WTC11 (cell line): Measurements from ENCODE around the gene FBXO36. TPM values are rescaled to one million over a fixed set of nuclear protein-coding genes. Genes with fewer than 3 reads are reported as not detected.

Experiments used
- ATAC-seq: fragments of 200-7000 bp; cut with Tn5 transposase; 2 replicates; pipeline ENCODE4 v1.10.0; 2021; ENCODE audit warnings: mild to moderate bottlenecking, moderate library complexity
- CTCF ChIA-PET: fragments of 300-600 bp; sonication (Branson Sonifier 250); formaldehyde crosslinking; loops from one replicate; lab custom pipeline; 2021; ENCODE audit warnings: antibody characterized with exemption; lab: Charles Lee
- POLR2A ChIA-PET: fragments of 350-600 bp; sonication (Branson Sonifier 250); formaldehyde crosslinking; loops from one replicate; lab custom pipeline; 2021; ENCODE audit warnings: antibody characterized with exemption; lab: Charles Lee
- DNase-seq: peaks from one replicate; pipeline ENCODE4 v3.0.0; 2021; ENCODE audit warnings: low spot score
- H3K27ac Mint-ChIP-seq: 2 replicates; pipeline ENCODE4 v1.8.0; 2021; ENCODE audit warnings: mixed read lengths
- H3K27me3 Mint-ChIP-seq: 2 replicates; pipeline ENCODE4 v1.8.0; 2021; ENCODE audit warnings: low read depth, mild to moderate bottlenecking, moderate library complexity, mixed read lengths
- H3K36me3 Mint-ChIP-seq: 2 replicates; pipeline ENCODE4 v1.8.0; 2021; ENCODE audit warnings: mixed read lengths
- H3K4me1 Mint-ChIP-seq: 2 replicates; pipeline ENCODE4 v1.8.0; 2022; ENCODE audit warnings: mixed read lengths
- H3K4me3 Mint-ChIP-seq: 2 replicates; pipeline ENCODE4 v1.8.0; 2021; ENCODE audit warnings: mild to moderate bottlenecking, moderate library complexity, mixed read lengths
- H3K9me3 Mint-ChIP-seq: 2 replicates; pipeline ENCODE4 v1.8.0; 2021; ENCODE audit warnings: mixed read lengths
- ELF4 ChIP-seq: sonication (generic); formaldehyde crosslinking; IDR thresholded peaks from 2 replicates; pipeline ENCODE4 v1.8.1; 2022; ENCODE audit warnings: low read depth, mild to moderate bottlenecking, moderate library complexity, missing genetic modification reagents
- EMX1 ChIP-seq: fragments of 250-450 bp; sonication (Bioruptor Pico); IDR thresholded peaks from 2 replicates; pipeline ENCODE4 v1.8.0; 2021; ENCODE audit warnings: mild to moderate bottlenecking
- FOXJ3 ChIP-seq: sonication (generic); formaldehyde crosslinking; IDR thresholded peaks from 2 replicates; pipeline ENCODE4 v1.9.0; 2021; ENCODE audit warnings: missing genetic modification reagents, mild to moderate bottlenecking, borderline replicate concordance
- NFE2L1 ChIP-seq: sonication (generic); formaldehyde crosslinking; IDR thresholded peaks from 2 replicates; pipeline ENCODE4 v1.8.1; 2023; ENCODE audit warnings: missing genetic modification reagents
- NR2C2 ChIP-seq: sonication (generic); formaldehyde crosslinking; IDR thresholded peaks from 2 replicates; pipeline ENCODE4 v1.8.0; 2022; ENCODE audit warnings: mild to moderate bottlenecking, missing genetic modification reagents
- OVOL2 ChIP-seq: fragments of 250-450 bp; sonication (Bioruptor Pico); IDR thresholded peaks from 2 replicates; pipeline ENCODE4 v1.9.0; 2021; ENCODE audit warnings: mild to moderate bottlenecking, borderline replicate concordance
- SP1 ChIP-seq: sonication (generic); formaldehyde crosslinking; conservative IDR thresholded peaks from 2 replicates; pipeline ENCODE4 v1.8.1; 2022; ENCODE audit warnings: missing genetic modification reagents
- TEAD4 ChIP-seq: sonication (generic); formaldehyde crosslinking; IDR thresholded peaks from 2 replicates; pipeline ENCODE4 v1.8.0; 2022; ENCODE audit warnings: mild to moderate bottlenecking, missing genetic modification reagents
- ZNF416 ChIP-seq: fragments of 250-450 bp; sonication (Bioruptor Pico); IDR thresholded peaks from 2 replicates; pipeline ENCODE4 v1.9.0; 2021; ENCODE audit warnings: mild to moderate bottlenecking, inconsistent platforms
- total RNA-seq: library from RNA; stranded (reverse); gene quantifications from 3 replicates; pipeline ENCODE4 v1.2.3, GENCODE V29; 2021
- TF ChIP-seq, protein P1 (sequence below): fragments of 250-450 bp; sonication (Bioruptor Pico); IDR thresholded peaks from 2 replicates; pipeline ENCODE4 v2.1.2; 2022; ENCODE audit warnings: mild to moderate bottlenecking, moderate library complexity
- TF ChIP-seq, protein P2 (sequence below): sonication (generic); formaldehyde crosslinking; IDR thresholded peaks from 2 replicates; pipeline ENCODE4 v1.8.1; 2023; ENCODE audit warnings: mild to moderate bottlenecking, missing genetic modification reagents
- TF ChIP-seq, protein P3 (sequence below): sonication (generic); formaldehyde crosslinking; IDR thresholded peaks from 2 replicates; pipeline ENCODE4 v1.8.1; 2023; ENCODE audit warnings: mild to moderate bottlenecking, missing genetic modification reagents, borderline replicate concordance
- TF ChIP-seq, protein P4 (sequence below): sonication (generic); formaldehyde crosslinking; conservative IDR thresholded peaks from 2 replicates; pipeline ENCODE4 v1.8.1; 2023; ENCODE audit warnings: mild to moderate bottlenecking, low read depth, missing genetic modification reagents, moderate library complexity
- TF ChIP-seq, protein P5 (sequence below): sonication (generic); formaldehyde crosslinking; IDR thresholded peaks from 2 replicates; pipeline ENCODE4 v1.8.1; 2022; ENCODE audit warnings: missing genetic modification reagents, borderline replicate concordance
- TF ChIP-seq, protein P6 (sequence below): sonication (generic); formaldehyde crosslinking; IDR thresholded peaks from 2 replicates; pipeline ENCODE4 v1.8.1; 2022; ENCODE audit warnings: low read depth, missing genetic modification reagents, borderline replicate concordance
- TF ChIP-seq, protein P7 (sequence below): sonication (generic); formaldehyde crosslinking; IDR thresholded peaks from 2 replicates; pipeline ENCODE4 v1.8.1; 2022; ENCODE audit warnings: mild to moderate bottlenecking, missing genetic modification reagents, moderate library complexity, borderline replicate concordance
- TF ChIP-seq, protein P8 (sequence below): sonication (generic); formaldehyde crosslinking; IDR thresholded peaks from 2 replicates; pipeline ENCODE4 v1.8.1; 2022; ENCODE audit warnings: low read depth, mild to moderate bottlenecking, moderate library complexity, missing genetic modification reagents, borderline replicate concordance

Gene FBXO36
- total RNA-seq, 1 experiment from 2014 or later = 5.3 TPM

DNA sequence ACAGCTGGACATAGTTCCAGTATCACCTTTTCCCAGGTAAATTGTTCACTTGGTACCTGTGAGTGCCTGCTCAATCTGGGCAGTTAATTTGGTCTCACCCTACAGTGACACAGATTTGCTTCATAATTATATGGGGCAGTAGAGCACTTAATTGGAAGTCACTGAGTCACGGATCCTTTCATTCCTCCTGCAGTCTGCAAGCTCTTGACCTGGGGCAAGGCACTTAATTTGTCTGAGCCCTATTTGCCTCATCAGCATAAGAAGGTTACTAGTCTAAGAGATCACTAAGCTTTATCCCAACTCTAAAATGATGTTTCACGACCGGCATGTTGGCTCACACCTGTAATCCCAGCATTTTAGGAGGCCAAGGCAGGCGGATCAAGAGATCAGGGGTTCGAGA, 8.9 kb downstream of the FBXO36 start:
- ChIA-PET CTCF (no interaction called here), POLR2A (no interaction called here)
- DNase-seq (no peak), ATAC-seq (no peak)
- Mint-ChIP-seq H3K4me1 (0 out of 2 replicates have a peak, but pooled peaks cover 3% of the 10 kb centered on the region), H3K36me3 (peaks cover 4% of the 10 kb centered on the region), H3K9me3 (peaks cover 3% of the 10 kb centered on the region; the same call in 1 of the 2 replicates), H3K27ac (no peak overlapping the region), H3K4me3 (no peak overlapping the region), H3K27me3 (no peaks in the 10 kb centered on the region)
- no peak for TF ChIP-seq ELF4 (CRISPR knock-in tag)
- TF ChIP-seq NFE2L1 (CRISPR knock-in tag) = no peak
- TF ChIP-seq, protein P1, sequence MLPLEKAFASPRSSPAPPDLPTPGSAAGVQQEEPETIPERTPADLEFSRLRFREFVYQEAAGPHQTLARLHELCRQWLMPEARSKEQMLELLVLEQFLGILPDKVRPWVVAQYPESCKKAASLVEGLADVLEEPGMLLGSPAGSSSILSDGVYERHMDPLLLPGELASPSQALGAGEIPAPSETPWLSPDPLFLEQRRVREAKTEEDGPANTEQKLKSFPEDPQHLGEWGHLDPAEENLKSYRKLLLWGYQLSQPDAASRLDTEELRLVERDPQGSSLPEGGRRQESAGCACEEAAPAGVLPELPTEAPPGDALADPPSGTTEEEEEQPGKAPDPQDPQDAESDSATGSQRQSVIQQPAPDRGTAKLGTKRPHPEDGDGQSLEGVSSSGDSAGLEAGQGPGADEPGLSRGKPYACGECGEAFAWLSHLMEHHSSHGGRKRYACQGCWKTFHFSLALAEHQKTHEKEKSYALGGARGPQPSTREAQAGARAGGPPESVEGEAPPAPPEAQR = no peak
- TF ChIP-seq, protein P2, sequence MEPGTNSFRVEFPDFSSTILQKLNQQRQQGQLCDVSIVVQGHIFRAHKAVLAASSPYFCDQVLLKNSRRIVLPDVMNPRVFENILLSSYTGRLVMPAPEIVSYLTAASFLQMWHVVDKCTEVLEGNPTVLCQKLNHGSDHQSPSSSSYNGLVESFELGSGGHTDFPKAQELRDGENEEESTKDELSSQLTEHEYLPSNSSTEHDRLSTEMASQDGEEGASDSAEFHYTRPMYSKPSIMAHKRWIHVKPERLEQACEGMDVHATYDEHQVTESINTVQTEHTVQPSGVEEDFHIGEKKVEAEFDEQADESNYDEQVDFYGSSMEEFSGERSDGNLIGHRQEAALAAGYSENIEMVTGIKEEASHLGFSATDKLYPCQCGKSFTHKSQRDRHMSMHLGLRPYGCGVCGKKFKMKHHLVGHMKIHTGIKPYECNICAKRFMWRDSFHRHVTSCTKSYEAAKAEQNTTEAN = no peak
- TF ChIP-seq, protein P3, sequence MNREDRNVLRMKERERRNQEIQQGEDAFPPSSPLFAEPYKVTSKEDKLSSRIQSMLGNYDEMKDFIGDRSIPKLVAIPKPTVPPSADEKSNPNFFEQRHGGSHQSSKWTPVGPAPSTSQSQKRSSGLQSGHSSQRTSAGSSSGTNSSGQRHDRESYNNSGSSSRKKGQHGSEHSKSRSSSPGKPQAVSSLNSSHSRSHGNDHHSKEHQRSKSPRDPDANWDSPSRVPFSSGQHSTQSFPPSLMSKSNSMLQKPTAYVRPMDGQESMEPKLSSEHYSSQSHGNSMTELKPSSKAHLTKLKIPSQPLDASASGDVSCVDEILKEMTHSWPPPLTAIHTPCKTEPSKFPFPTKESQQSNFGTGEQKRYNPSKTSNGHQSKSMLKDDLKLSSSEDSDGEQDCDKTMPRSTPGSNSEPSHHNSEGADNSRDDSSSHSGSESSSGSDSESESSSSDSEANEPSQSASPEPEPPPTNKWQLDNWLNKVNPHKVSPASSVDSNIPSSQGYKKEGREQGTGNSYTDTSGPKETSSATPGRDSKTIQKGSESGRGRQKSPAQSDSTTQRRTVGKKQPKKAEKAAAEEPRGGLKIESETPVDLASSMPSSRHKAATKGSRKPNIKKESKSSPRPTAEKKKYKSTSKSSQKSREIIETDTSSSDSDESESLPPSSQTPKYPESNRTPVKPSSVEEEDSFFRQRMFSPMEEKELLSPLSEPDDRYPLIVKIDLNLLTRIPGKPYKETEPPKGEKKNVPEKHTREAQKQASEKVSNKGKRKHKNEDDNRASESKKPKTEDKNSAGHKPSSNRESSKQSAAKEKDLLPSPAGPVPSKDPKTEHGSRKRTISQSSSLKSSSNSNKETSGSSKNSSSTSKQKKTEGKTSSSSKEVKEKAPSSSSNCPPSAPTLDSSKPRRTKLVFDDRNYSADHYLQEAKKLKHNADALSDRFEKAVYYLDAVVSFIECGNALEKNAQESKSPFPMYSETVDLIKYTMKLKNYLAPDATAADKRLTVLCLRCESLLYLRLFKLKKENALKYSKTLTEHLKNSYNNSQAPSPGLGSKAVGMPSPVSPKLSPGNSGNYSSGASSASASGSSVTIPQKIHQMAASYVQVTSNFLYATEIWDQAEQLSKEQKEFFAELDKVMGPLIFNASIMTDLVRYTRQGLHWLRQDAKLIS (CRISPR knock-in tag) = no peak
- TF ChIP-seq, protein P4, sequence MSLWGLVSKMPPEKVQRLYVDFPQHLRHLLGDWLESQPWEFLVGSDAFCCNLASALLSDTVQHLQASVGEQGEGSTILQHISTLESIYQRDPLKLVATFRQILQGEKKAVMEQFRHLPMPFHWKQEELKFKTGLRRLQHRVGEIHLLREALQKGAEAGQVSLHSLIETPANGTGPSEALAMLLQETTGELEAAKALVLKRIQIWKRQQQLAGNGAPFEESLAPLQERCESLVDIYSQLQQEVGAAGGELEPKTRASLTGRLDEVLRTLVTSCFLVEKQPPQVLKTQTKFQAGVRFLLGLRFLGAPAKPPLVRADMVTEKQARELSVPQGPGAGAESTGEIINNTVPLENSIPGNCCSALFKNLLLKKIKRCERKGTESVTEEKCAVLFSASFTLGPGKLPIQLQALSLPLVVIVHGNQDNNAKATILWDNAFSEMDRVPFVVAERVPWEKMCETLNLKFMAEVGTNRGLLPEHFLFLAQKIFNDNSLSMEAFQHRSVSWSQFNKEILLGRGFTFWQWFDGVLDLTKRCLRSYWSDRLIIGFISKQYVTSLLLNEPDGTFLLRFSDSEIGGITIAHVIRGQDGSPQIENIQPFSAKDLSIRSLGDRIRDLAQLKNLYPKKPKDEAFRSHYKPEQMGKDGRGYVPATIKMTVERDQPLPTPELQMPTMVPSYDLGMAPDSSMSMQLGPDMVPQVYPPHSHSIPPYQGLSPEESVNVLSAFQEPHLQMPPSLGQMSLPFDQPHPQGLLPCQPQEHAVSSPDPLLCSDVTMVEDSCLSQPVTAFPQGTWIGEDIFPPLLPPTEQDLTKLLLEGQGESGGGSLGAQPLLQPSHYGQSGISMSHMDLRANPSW = no peak

DNA sequence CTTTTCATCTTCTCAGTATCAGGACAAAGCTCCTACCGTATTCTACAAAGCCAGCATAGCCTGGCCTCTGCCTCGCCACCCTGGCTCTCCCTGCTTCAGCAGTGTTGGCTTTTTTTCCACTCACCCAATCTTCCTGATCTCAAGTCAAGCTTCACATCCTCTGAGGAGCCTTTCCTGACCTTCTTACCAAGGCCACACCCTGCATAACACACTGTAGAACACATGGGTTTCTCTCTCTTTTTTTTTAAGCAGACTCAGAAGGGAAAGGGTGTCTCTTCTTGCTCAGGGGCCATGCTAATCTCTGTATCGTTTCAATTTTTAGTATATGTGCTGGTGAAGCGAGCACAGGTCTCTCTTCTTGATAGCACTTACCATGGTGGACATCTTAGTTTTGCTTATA, 15.2 kb downstream of the FBXO36 start:
- Mint-ChIP-seq H3K27me3 (no peaks in the 10 kb centered on the region), H3K9me3 (peaks cover 3% of the 10 kb centered on the region; the same call in 1 of the 2 replicates), H3K36me3 (peaks cover 4% of the 10 kb centered on the region), H3K27ac (0 out of 2 replicates have a peak overlapping the region, but pooled peaks have one; percentile 31), H3K4me1 (no peaks in the 10 kb centered on the region), H3K4me3 (no peak overlapping the region)
- DNase-seq (no peak), ATAC-seq (no peak)
- ChIA-PET POLR2A (interaction anchor here (0.7 kb wide), 1 partner anchor 171 kb away, joined by 3 read pairs; no protein-coding TSS in a partner anchor), CTCF (no interaction called here)
- TF ChIP-seq SP1 = no peak
- no peak for TF ChIP-seq ZNF416 (CRISPR knock-in tag)
- TF ChIP-seq, protein P5, sequence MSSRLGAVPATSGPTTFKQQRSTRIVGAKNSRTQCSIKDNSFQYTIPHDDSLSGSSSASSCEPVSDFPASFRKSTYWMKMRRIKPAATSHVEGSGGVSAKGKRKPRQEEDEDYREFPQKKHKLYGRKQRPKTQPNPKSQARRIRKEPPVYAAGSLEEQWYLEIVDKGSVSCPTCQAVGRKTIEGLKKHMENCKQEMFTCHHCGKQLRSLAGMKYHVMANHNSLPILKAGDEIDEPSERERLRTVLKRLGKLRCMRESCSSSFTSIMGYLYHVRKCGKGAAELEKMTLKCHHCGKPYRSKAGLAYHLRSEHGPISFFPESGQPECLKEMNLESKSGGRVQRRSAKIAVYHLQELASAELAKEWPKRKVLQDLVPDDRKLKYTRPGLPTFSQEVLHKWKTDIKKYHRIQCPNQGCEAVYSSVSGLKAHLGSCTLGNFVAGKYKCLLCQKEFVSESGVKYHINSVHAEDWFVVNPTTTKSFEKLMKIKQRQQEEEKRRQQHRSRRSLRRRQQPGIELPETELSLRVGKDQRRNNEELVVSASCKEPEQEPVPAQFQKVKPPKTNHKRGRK (CRISPR knock-in tag) = no peak
- no peak for TF ChIP-seq FOXJ3 (CRISPR knock-in tag)
- TF ChIP-seq, protein P6, sequence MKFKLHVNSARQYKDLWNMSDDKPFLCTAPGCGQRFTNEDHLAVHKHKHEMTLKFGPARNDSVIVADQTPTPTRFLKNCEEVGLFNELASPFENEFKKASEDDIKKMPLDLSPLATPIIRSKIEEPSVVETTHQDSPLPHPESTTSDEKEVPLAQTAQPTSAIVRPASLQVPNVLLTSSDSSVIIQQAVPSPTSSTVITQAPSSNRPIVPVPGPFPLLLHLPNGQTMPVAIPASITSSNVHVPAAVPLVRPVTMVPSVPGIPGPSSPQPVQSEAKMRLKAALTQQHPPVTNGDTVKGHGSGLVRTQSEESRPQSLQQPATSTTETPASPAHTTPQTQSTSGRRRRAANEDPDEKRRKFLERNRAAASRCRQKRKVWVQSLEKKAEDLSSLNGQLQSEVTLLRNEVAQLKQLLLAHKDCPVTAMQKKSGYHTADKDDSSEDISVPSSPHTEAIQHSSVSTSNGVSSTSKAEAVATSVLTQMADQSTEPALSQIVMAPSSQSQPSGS = no peak
- TF ChIP-seq, protein P7, sequence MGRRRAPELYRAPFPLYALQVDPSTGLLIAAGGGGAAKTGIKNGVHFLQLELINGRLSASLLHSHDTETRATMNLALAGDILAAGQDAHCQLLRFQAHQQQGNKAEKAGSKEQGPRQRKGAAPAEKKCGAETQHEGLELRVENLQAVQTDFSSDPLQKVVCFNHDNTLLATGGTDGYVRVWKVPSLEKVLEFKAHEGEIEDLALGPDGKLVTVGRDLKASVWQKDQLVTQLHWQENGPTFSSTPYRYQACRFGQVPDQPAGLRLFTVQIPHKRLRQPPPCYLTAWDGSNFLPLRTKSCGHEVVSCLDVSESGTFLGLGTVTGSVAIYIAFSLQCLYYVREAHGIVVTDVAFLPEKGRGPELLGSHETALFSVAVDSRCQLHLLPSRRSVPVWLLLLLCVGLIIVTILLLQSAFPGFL (CRISPR knock-in tag) = no peak
- TF ChIP-seq EMX1 (CRISPR knock-in tag) = no peak
- no peak for TF ChIP-seq NR2C2 (CRISPR knock-in tag)
- no peak for TF ChIP-seq OVOL2 (CRISPR knock-in tag)
- no peak for TF ChIP-seq TEAD4 (CRISPR knock-in tag)
- TF ChIP-seq, protein P2 = no peak
- TF ChIP-seq, protein P8, sequence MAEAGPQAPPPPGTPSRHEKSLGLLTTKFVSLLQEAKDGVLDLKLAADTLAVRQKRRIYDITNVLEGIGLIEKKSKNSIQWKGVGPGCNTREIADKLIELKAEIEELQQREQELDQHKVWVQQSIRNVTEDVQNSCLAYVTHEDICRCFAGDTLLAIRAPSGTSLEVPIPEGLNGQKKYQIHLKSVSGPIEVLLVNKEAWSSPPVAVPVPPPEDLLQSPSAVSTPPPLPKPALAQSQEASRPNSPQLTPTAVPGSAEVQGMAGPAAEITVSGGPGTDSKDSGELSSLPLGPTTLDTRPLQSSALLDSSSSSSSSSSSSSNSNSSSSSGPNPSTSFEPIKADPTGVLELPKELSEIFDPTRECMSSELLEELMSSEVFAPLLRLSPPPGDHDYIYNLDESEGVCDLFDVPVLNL (CRISPR knock-in tag) = no peak
- TF ChIP-seq NFE2L1 (CRISPR knock-in tag) = no peak
